GM21737 (cell line): ENCODE results near the gene LSMEM2.
"Not testable (repeated sequence)": the region's sequence is repeated elsewhere in the genome, so short reads cannot be mapped to it uniquely, and the experiment has no call there.

Experiments used
- ATAC-seq: cut with Tn5 transposase; IDR thresholded peaks from one replicate; pipeline ENCODE4 v1.9.1; 2021; ENCODE audit warnings: mild to moderate bottlenecking, moderate library complexity; ENCODE audit not compliant: unreplicated experiment

LSMEM2 gene

GRCh38 chr3:50245831-50246516 lies 32.9 kb upstream of the LSMEM2 start:
- no peak for ATAC-seq

- ATAC-seq: no peak
These were observed 32.4 kb upstream of the LSMEM2 start for GRCh38 chr3:50246517-50246954.

- ATAC-seq: no peak
These were observed 30.5 kb upstream of the LSMEM2 start for GRCh38 chr3:50248387-50248786.

- ATAC-seq: no peak
These were observed 29.4 kb upstream of the LSMEM2 start for GRCh38 chr3:50249457-50249856.

- no peak for ATAC-seq
These were observed 28.4 kb upstream of the LSMEM2 start for GRCh38 chr3:50250514-50250913.

- no peak for ATAC-seq
These were observed 27.7 kb upstream of the LSMEM2 start for GRCh38 chr3:50251220-50251619.

GRCh38 chr3:50254577-50255250 lies 24.2 kb upstream of the LSMEM2 start:
- ATAC-seq: no peak

GRCh38 chr3:50255251-50255615 lies 23.7 kb upstream of the LSMEM2 start:
- ATAC-seq: no peak

GRCh38 chr3:50256978-50257890 lies 21.7 kb upstream of the LSMEM2 start:
- ATAC-seq: no peak

GRCh38 chr3:50258029-50258680 lies 20.7 kb upstream of the LSMEM2 start:
- no peak for ATAC-seq

- no peak for ATAC-seq
These were observed 19.9 kb upstream of the LSMEM2 start for GRCh38 chr3:50258979-50259378.

- ATAC-seq: no peak
These were observed 19.4 kb upstream of the LSMEM2 start for GRCh38 chr3:50259432-50260026.

GRCh38 chr3:50260027-50260941 lies 18.6 kb upstream of the LSMEM2 start:
- ATAC-seq: peak; percentile 84

GRCh38 chr3:50260942-50261441 lies 17.9 kb upstream of the LSMEM2 start:
- no peak for ATAC-seq

- ATAC-seq: no peak
These were observed 17.4 kb upstream of the LSMEM2 start for GRCh38 chr3:50261505-50261904.

- not testable (repeated sequence) for ATAC-seq
These were observed 16.7 kb upstream of the LSMEM2 start for GRCh38 chr3:50262200-50262599.

GRCh38 chr3:50262778-50263177 lies 16.1 kb upstream of the LSMEM2 start:
- no peak for ATAC-seq

- no peak for ATAC-seq
These were observed 15.2 kb upstream of the LSMEM2 start for GRCh38 chr3:50263478-50264382.
